OCI-LY3 (cell line): Measurements from ENCODE around the gene FIBP.

Source experiments
- H2AFZ ChIP-seq: fragments of 200-600, 300-600 bp; shearing (Covaris generic); 2 replicates; pipeline ENCODE4 v1.6.0; 2014; ENCODE audit warnings: antibody characterized with exemption, low read depth, low read length
- H3K27ac ChIP-seq: fragments of 200-600, 300-600 bp; sonication (generic); 2 replicates; pipeline ENCODE4 v1.5.1; 2014; ENCODE audit warnings: mild to moderate bottlenecking, low read length, moderate library complexity, mixed read lengths
- H3K27me3 ChIP-seq: fragments of 200-600, 300-600 bp; sonication (generic); 2 replicates; pipeline ENCODE4 v1.6.1; 2014; ENCODE audit warnings: low read depth, low read length, mixed read lengths
- H3K36me3 ChIP-seq: fragments of 200-600, 300-600 bp; sonication (generic); replicated peaks from 2 replicates; pipeline ENCODE3; 2014; ENCODE audit warnings: low read depth, low read length, mixed read lengths
- H3K4me1 ChIP-seq: fragments of 300-600, 200-600 bp; sonication (generic); 2 replicates; pipeline ENCODE4 v1.6.1; 2014; ENCODE audit warnings: low read length, mixed read lengths
- H3K4me2 ChIP-seq: fragments of 200-600, 300-600 bp; sonication (generic); 2 replicates; pipeline ENCODE4 v1.6.1; 2014; ENCODE audit warnings: low read length, mixed read lengths
- H3K4me3 ChIP-seq: fragments of 300-600, 200-600 bp; sonication (generic); 2 replicates; pipeline ENCODE4 v1.5.1; 2014; ENCODE audit warnings: antibody characterized with exemption, mild to moderate bottlenecking, low read length, moderate library complexity
- H3K79me2 ChIP-seq: fragments of 300-600, 200-600 bp; shearing (Covaris generic); 2 replicates; pipeline ENCODE4 v1.6.1; 2014; ENCODE audit warnings: mild to moderate bottlenecking, low read length, mixed read lengths
- H3K9ac ChIP-seq: fragments of 300-600, 200-600 bp; shearing (Covaris generic); 2 replicates; pipeline ENCODE4 v1.6.0; 2014; ENCODE audit warnings: mild to moderate bottlenecking, low read length, moderate library complexity
- H3K9me3 ChIP-seq: fragments of 200-600, 300-600 bp; shearing (Covaris generic); 2 replicates; pipeline ENCODE4 v1.6.1; 2014; ENCODE audit warnings: low read length, mixed read lengths; ENCODE audit not compliant: insufficient read depth
- H4K20me1 ChIP-seq: fragments of 200-600, 300-600 bp; sonication (generic); 2 replicates; pipeline ENCODE4 v1.6.1; 2016; ENCODE audit warnings: low read length, mixed read lengths; ENCODE audit not compliant: insufficient read depth
- EZH2phosphoT487 ChIP-seq: fragments of 200-600 bp; shearing (Covaris generic); IDR thresholded peaks from 2 replicates; pipeline ENCODE4 v1.6.1; 2018; ENCODE audit warnings: antibody characterized with exemption, mixed run types, low read depth
- TF ChIP-seq, protein P1 (sequence below): fragments of 200-600, 300-600 bp; sonication (generic); IDR thresholded peaks from 2 replicates; pipeline ENCODE4 v1.5.1; 2014; ENCODE audit warnings: antibody characterized with exemption, low read length, low read depth

FIBP gene

DNA sequence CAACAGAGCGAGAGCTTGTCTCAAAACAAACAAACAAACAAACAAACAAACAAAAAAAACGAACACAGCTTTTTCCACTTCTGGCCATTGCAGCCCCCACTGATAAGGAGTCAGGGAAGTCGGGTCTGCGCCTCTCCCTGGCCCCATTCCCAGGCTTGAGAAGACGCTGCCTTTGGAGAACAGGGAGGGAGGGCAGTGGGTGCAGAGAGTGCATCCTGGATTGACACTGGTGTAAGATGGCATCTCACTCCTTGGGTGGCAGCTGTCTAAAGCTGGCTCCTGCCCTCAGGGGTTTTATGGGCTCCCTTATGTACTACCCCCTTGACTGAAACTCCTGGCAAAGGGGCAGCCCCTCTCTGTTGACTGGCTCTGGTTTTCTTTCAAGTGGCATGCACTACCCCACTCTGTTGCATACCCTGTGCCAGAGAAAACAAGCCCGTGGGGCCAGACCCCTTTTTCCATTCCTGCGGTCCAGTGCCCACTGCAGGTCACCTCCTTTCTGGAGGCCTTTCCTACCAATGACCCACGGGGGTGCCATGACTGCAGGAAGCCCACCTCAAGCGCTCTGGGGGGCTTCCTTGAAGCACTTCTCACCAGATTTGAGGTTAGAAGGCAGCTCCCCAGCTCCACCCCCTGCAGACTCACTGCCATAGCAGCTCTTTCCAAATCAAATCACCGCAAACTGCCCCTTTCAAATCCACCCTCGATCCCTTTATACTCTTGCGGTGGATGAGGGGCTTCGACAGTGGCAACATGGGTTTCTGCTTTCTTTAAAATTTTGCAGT, 43.7 kb upstream of the FIBP start:
- Histone ChIP-seq H4K20me1 (no peaks in the 10 kb centered on the region), H3K4me1 (peaks cover 41% of the 10 kb centered on the region), H3K27ac (no peak overlapping the region), H3K79me2 (no peaks in the 10 kb centered on the region), H3K9me3 (no peaks in the 10 kb centered on the region), H3K9ac (no peak overlapping the region), H3K4me3 (no peak overlapping the region), H3K4me2 (peak overlapping the region; percentile 19; the same call in 1 of the 2 replicates), H2AFZ (peak overlapping the region; percentile 63), H3K36me3 (no peaks in the 10 kb centered on the region), H3K27me3 (no peaks in the 10 kb centered on the region)
- TF ChIP-seq, protein P1, sequence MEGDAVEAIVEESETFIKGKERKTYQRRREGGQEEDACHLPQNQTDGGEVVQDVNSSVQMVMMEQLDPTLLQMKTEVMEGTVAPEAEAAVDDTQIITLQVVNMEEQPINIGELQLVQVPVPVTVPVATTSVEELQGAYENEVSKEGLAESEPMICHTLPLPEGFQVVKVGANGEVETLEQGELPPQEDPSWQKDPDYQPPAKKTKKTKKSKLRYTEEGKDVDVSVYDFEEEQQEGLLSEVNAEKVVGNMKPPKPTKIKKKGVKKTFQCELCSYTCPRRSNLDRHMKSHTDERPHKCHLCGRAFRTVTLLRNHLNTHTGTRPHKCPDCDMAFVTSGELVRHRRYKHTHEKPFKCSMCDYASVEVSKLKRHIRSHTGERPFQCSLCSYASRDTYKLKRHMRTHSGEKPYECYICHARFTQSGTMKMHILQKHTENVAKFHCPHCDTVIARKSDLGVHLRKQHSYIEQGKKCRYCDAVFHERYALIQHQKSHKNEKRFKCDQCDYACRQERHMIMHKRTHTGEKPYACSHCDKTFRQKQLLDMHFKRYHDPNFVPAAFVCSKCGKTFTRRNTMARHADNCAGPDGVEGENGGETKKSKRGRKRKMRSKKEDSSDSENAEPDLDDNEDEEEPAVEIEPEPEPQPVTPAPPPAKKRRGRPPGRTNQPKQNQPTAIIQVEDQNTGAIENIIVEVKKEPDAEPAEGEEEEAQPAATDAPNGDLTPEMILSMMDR = peak; percentile 36
- TF ChIP-seq EZH2phosphoT487 = no peak

DNA sequence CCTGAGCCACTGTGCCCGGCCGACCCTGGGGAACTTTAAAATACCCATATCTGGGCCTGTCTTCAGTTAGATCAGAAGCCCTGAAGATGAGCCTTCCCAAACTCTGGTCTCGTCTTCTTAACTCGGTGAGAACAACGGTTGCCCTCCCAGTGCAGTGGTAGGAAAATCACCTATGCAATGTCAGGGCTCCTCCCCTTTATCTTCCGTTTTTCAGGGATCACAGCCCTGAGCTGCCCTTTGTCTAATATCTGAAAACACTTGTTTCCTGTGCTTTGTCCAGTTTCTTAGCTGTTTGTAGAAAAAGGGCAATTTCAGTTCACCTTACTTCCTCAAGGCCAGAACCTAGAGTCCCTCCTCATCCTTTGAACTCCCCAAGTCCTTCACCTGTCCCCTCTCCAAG, 40.4 kb upstream of the FIBP start:
- Histone ChIP-seq H3K9ac (peak overlapping the region; percentile 68; the same call in 1 of the 2 replicates), H4K20me1 (no peaks in the 10 kb centered on the region), H3K36me3 (no peaks in the 10 kb centered on the region), H3K27me3 (no peaks in the 10 kb centered on the region), H3K4me3 (peak overlapping the region; percentile 71), H3K4me1 (peaks cover 32% of the 10 kb centered on the region), H3K27ac (peak overlapping the region; percentile 73), H2AFZ (no peak overlapping the region), H3K4me2 (peak overlapping the region; percentile 84), H3K9me3 (no peaks in the 10 kb centered on the region), H3K79me2 (no peaks in the 10 kb centered on the region)
- TF ChIP-seq EZH2phosphoT487 = no peak
- TF ChIP-seq, protein P1 = no peak

DNA sequence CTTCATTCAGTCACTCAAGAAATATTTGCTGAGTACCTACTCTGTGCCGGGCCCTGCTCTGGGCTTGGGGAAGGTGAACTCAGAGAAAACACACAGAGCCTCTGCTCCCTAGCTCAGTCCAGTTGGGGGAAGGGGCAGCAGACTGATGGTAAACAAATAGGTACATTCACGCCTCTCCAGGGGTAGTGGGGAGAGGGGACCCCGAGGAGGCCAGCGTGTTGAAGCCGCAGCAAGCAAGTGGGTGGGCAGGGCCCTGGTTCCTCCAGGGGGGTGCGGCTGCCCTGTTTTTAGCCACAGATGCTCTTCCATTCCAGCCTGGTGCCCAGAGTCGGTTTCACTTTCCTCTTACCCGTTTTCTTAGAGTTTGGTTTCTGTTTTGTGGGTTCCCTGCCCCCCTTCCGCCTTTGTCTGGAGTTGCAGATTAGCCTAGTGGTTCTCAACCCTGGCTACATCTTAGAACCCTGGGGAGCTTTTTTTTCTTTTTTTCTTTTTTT, 39.7 kb upstream of the FIBP start:
- Histone ChIP-seq H3K27ac (peak overlapping the region; percentile 73), H3K27me3 (no peaks in the 10 kb centered on the region), H3K79me2 (no peaks in the 10 kb centered on the region), H3K9ac (peak overlapping the region; percentile 68), H2AFZ (peak overlapping the region; percentile 6; the same call in 1 of the 2 replicates), H3K4me2 (peak overlapping the region; percentile 84), H3K4me1 (peaks cover 32% of the 10 kb centered on the region), H3K9me3 (no peaks in the 10 kb centered on the region), H4K20me1 (no peaks in the 10 kb centered on the region), H3K36me3 (no peaks in the 10 kb centered on the region), H3K4me3 (peak overlapping the region; percentile 71)
- no peak for TF ChIP-seq EZH2phosphoT487
- TF ChIP-seq, protein P1 = no peak

DNA sequence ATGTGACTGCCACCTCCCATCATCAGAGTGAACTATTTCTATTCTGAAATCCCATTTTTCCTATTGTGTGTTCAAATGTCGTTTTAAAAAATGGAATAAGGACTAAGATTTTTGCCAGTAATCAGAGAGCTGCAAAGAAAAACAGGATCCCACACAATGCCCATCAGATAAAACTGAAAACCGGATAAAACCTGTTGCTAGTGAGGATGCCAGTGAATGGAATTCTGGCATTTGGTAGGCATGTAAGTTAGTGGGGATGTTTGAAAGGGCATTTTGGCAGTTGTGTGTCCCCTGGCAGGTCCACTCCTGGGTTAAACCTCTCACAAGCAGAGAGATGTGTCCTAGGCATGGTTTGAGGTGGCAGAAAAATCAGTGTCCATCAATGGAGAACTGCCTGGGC, 37.1 kb upstream of the FIBP start:
- TF ChIP-seq, protein P1 = no peak
- no peak for TF ChIP-seq EZH2phosphoT487
- peaks cover 25% of the 10 kb centered on the region for H3K4me1 ChIP-seq
- no peaks in the 10 kb centered on the region for H3K9me3 ChIP-seq
- no peaks in the 10 kb centered on the region for H4K20me1 ChIP-seq
- H3K9ac ChIP-seq = no peak overlapping the region
- H3K27ac ChIP-seq = no peak overlapping the region
- H3K4me3 ChIP-seq = no peak overlapping the region
- peaks cover 7% of the 10 kb centered on the region for H3K36me3 ChIP-seq
- peaks cover 3% of the 10 kb centered on the region for H3K79me2 ChIP-seq
- no peak overlapping the region for H3K4me2 ChIP-seq
- no peaks in the 10 kb centered on the region for H3K27me3 ChIP-seq
- H2AFZ ChIP-seq = no peak overlapping the region
